ENCODE results near the gene PRELID3B. TPM values are rescaled to one million over a fixed set of nuclear protein-coding genes. Genes with fewer than 3 reads are reported as not detected.

PRELID3B gene
- total and polyA plus RNA-seq, 2 of the 13 experiments (the other 11 are each of a cell fraction or from before 2014, with no cell fraction given): 23.3 to 42.6 TPM

DNA sequence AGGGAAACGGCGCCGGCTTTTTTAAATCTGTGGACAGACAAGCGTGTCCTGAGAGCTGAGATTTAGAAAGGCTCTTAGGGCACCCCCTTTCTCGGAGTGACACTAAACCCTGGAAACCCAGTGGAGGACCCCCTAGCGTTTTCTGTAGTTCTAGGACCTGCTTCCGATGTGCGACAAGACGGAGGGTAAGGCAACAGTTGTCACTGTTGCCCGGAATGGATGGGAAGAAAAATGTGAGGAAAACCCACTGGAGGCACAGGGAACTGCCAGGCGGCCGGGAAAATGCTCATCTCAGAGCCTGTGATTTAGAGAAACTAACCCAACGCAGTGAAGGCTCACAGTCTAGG is 9.9 kb downstream of the PRELID3B start (continued):
- TF ChIP-seq ASH2L (IDR thresholded peaks at IDR 0.05; ENCODE audit: insufficient read length, low read depth, low read length): peak; percentile 70
- TF ChIP-seq ZFP82 (CRISPR knock-in tag; IDR thresholded peaks at IDR 0.05; ENCODE audit: borderline replicate concordance): no peak; the same call in 1 of the 2 replicates
- TF ChIP-seq ZNF550 (CRISPR knock-in tag; IDR thresholded peaks at IDR 0.05; ENCODE audit: borderline replicate concordance): no peak
- TF ChIP-seq ZNF501 (CRISPR knock-in tag; IDR thresholded peaks at IDR 0.05): 0 out of 2 replicates have a peak, but pooled peaks have one; percentile 14
- TF ChIP-seq ZNF878 (CRISPR knock-in tag; IDR thresholded peaks at IDR 0.05): peak; percentile 98; the same call in 1 of the 2 replicates
- TF ChIP-seq KDM5A (IDR thresholded peaks at IDR 0.05; ENCODE audit: borderline replicate concordance, low read length): peak; percentile 17; the same call in 1 of the 2 replicates
- TF ChIP-seq SMYD3 (CRISPR knock-in tag; IDR thresholded peaks at IDR 0.05): 0 out of 2 replicates have a peak, but pooled peaks have one; percentile 8
- TF ChIP-seq, protein P1, sequence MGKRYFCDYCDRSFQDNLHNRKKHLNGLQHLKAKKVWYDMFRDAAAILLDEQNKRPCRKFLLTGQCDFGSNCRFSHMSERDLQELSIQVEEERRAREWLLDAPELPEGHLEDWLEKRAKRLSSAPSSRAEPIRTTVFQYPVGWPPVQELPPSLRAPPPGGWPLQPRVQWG (CRISPR knock-in tag; IDR thresholded peaks at IDR 0.05; ENCODE audit: borderline replicate concordance, low read depth): no peak
- TF ChIP-seq ZNF143 (CRISPR knock-in tag; IDR thresholded peaks at IDR 0.05): no peak
- no peak for TF ChIP-seq MAFK (conservative IDR thresholded peaks at IDR 0.05 in 1 of 2, IDR thresholded peaks at IDR 0.05 in 1 of 2; ENCODE audit: low read length in 2 of 2)
- TF ChIP-seq PPARG (CRISPR knock-in tag; conservative IDR thresholded peaks at IDR 0.05): peak; percentile 6; the same call in 1 of the 2 replicates
- TF ChIP-seq, protein P2, sequence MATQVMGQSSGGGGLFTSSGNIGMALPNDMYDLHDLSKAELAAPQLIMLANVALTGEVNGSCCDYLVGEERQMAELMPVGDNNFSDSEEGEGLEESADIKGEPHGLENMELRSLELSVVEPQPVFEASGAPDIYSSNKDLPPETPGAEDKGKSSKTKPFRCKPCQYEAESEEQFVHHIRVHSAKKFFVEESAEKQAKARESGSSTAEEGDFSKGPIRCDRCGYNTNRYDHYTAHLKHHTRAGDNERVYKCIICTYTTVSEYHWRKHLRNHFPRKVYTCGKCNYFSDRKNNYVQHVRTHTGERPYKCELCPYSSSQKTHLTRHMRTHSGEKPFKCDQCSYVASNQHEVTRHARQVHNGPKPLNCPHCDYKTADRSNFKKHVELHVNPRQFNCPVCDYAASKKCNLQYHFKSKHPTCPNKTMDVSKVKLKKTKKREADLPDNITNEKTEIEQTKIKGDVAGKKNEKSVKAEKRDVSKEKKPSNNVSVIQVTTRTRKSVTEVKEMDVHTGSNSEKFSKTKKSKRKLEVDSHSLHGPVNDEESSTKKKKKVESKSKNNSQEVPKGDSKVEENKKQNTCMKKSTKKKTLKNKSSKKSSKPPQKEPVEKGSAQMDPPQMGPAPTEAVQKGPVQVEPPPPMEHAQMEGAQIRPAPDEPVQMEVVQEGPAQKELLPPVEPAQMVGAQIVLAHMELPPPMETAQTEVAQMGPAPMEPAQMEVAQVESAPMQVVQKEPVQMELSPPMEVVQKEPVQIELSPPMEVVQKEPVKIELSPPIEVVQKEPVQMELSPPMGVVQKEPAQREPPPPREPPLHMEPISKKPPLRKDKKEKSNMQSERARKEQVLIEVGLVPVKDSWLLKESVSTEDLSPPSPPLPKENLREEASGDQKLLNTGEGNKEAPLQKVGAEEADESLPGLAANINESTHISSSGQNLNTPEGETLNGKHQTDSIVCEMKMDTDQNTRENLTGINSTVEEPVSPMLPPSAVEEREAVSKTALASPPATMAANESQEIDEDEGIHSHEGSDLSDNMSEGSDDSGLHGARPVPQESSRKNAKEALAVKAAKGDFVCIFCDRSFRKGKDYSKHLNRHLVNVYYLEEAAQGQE (IDR thresholded peaks at IDR 0.05; ENCODE audit: borderline replicate concordance in 1 of 2, low read depth in 1 of 2, low read length in 2 of 2): no peak
- TF ChIP-seq, protein P3, sequence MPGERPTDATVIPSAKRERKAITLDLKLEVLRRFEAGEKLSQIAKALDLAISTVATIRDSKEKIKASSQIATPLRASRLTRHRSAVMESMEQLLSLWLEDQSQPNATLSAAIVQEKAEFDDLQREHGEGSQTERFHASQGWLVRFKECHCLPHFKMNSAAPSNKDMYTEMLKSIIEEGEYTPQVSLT (CRISPR knock-in tag; IDR thresholded peaks at IDR 0.05; ENCODE audit: borderline replicate concordance, low read depth): no peak; the same call in 1 of the 2 replicates
- peak; percentile 85; the same call in 1 of the 2 replicates for TF ChIP-seq RNF2 (conservative IDR thresholded peaks at IDR 0.05; ENCODE audit: low read depth)
- TF ChIP-seq MYNN (CRISPR knock-in tag; IDR thresholded peaks at IDR 0.05; ENCODE audit: low read depth): no peak
- TF ChIP-seq MIER3 (CRISPR knock-in tag; IDR thresholded peaks at IDR 0.05; ENCODE audit: borderline replicate concordance): no peak
- TF ChIP-seq, protein P4, sequence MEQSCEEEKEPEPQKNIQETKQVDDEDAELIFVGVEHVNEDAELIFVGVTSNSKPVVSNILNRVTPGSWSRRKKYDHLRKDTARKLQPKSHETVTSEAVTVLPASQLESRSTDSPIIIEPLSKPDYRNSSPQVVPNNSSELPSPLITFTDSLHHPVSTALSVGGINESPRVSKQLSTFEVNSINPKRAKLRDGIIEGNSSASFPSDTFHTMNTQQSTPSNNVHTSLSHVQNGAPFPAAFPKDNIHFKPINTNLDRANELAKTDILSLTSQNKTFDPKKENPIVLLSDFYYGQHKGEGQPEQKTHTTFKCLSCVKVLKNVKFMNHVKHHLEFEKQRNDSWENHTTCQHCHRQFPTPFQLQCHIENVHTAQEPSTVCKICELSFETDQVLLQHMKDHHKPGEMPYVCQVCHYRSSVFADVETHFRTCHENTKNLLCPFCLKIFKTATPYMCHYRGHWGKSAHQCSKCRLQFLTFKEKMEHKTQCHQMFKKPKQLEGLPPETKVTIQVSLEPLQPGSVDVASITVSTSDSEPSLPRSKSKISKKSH (CRISPR knock-in tag; IDR thresholded peaks at IDR 0.05; ENCODE audit: borderline replicate concordance): no peak
- TF ChIP-seq ZNF260 (CRISPR knock-in tag; IDR thresholded peaks at IDR 0.05; ENCODE audit: borderline replicate concordance, low read depth): no peak
- TF ChIP-seq, protein P5, sequence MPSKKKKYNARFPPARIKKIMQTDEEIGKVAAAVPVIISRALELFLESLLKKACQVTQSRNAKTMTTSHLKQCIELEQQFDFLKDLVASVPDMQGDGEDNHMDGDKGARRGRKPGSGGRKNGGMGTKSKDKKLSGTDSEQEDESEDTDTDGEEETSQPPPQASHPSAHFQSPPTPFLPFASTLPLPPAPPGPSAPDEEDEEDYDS (CRISPR knock-in tag; IDR thresholded peaks at IDR 0.05): no peak
- TF ChIP-seq SP140L (CRISPR knock-in tag; IDR thresholded peaks at IDR 0.05; ENCODE audit: borderline replicate concordance): no peak
- TF ChIP-seq HOXA7 (CRISPR knock-in tag; IDR thresholded peaks at IDR 0.05): no peak
- TF ChIP-seq U2AF1 (optimal IDR thresholded peaks at IDR 0.05; ENCODE audit: low read depth, low read length): no peak
- TF ChIP-seq GLI4 (CRISPR knock-in tag; IDR thresholded peaks at IDR 0.05; ENCODE audit: borderline replicate concordance): no peak
- TF ChIP-seq MATR3 (CRISPR knock-in tag; IDR thresholded peaks at IDR 0.05): no peak
- no peak for TF ChIP-seq ZNF747 (CRISPR knock-in tag; IDR thresholded peaks at IDR 0.05; ENCODE audit: borderline replicate concordance)

Data from HepG2 (cell line).